ENCODE data around the gene RGS11.
"Not testable (repeated sequence)": the region's sequence is repeated elsewhere in the genome, so short reads cannot be mapped to it uniquely, and the experiment has no call there.

RGS11 gene

GRCh38 chr16:265711-266110, 10.0 kb downstream of the RGS11 start:
- no peak overlapping the region for H3K9ac ChIP-seq (ENCODE audit: low read depth, low read length)

DNA sequence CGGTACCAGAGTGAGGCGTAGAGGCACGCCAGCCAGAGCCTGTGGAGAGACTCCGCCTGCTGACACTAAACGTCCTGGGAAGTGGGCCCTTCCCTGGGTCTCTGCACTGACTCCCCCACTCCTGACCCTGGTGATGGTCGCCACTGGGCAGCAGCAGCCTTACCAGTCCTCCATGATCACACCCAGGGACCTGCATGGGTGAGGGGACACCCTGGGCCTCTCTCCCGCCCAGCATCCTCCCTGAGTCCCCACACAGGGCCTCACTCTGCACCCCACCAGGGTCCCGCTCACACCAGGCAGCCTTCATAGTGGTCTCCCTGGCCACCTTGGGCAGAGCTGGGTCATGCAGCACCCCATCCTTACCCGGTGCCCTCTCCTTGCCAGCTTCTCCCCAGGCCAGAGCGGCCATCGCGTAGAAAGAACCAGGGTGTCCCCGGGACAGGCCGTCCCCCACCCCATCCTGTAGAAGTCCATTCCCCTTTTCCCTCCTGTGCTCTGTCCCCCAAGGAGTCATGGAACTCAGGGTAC, 10.7 kb downstream of the RGS11 start:
- H3K36me3 ChIP-seq (ENCODE audit: insufficient read depth, low read length) = no peaks in the 10 kb centered on the region
- no peaks in the 10 kb centered on the region for H3K4me1 ChIP-seq (ENCODE audit: insufficient read depth, low read length)
- H3K9me3 ChIP-seq (ENCODE audit: control insufficient read depth, insufficient read depth, low read length) = no peaks in the 10 kb centered on the region
- H3K9ac ChIP-seq (ENCODE audit: low read depth, low read length) = no peak overlapping the region

More at GRCh38 chr16:265711-266110, 10.0 kb downstream of the RGS11 start:
- Histone ChIP-seq H3K4me1 (ENCODE audit: insufficient read depth, low read length) (no peaks in the 10 kb centered on the region), H3K36me3 (ENCODE audit: insufficient read depth, low read length) (no peaks in the 10 kb centered on the region), H3K9me3 (ENCODE audit: control insufficient read depth, insufficient read depth, low read length) (no peaks in the 10 kb centered on the region)

DNA sequence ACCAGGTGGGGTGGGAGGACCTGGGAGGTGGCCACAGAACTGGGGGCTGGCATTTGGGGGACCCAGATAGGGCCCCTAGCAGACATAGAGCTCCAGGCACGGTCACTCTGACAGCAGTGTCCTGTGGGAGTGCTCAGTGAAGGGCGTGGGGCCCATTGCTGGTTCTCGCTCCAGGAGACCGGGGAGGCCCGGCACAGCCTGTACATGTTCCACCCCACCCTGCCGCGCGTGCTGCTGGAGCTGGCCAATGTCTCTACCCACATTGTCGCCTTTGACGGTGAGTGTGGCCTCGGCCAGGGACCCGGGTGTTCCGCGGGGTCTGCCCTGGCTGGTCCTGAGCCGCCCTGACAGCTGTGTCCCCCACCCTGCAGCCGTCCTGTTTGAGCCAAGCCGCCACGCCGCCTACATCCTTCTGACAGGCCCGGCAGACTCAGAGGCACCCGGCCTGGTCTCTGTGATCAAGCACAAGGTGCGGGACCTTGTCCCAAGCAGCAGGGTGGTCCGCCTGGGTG, 11.2 kb downstream of the RGS11 start:
- Histone ChIP-seq H3K4me1 (ENCODE audit: insufficient read depth, low read length) (no peaks in the 10 kb centered on the region), H3K9ac (ENCODE audit: low read depth, low read length) (no peak overlapping the region), H3K36me3 (ENCODE audit: insufficient read depth, low read length) (no peaks in the 10 kb centered on the region), H3K9me3 (ENCODE audit: control insufficient read depth, insufficient read depth, low read length) (no peaks in the 10 kb centered on the region)

GRCh38 chr16:263944-264343, 11.8 kb downstream of the RGS11 start:
- Histone ChIP-seq H3K9me3 (ENCODE audit: control insufficient read depth, insufficient read depth, low read length) (no peaks in the 10 kb centered on the region), H3K4me1 (ENCODE audit: insufficient read depth, low read length) (no peaks in the 10 kb centered on the region), H3K9ac (ENCODE audit: low read depth, low read length) (no peak overlapping the region), H3K36me3 (ENCODE audit: insufficient read depth, low read length) (no peaks in the 10 kb centered on the region)

DNA sequence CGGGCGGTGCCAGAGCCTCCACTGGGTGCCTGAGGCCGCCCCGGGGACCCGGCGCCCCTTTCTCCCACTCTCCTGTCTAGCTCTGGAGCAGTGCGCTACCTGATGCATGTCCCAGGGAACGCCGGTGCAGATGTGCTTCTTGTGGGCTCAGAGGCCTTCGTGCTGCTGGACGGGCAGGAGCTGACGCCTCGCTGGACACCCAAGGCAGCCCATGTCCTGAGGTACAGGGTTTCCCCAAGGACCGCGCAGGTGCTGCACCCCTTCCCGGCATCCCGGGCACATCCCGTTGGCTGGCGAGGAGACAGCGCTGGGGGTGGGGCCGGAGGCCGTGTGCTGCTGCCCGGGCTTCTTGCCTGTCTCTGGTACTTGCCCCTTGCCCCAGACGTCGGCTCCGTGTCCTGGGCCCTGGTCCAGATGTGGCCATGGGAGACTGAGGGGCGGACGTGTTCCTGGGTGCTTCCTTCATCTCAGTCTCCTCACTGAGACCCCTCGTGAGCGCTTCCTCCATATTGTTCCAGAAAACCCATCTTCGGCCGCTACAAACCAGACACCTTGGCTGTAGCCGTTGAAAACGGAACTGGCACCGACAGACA, 12.5 kb downstream of the RGS11 start:
- no peaks in the 10 kb centered on the region for H3K4me1 ChIP-seq (ENCODE audit: insufficient read depth, low read length)
- H3K9ac ChIP-seq (ENCODE audit: low read depth, low read length) = no peak overlapping the region
- no peaks in the 10 kb centered on the region for H3K9me3 ChIP-seq (ENCODE audit: control insufficient read depth, insufficient read depth, low read length)
- H3K36me3 ChIP-seq (ENCODE audit: insufficient read depth, low read length) = no peaks in the 10 kb centered on the region

GRCh38 chr16:262121-262745, 13.5 kb downstream of the RGS11 start:
- Histone ChIP-seq H3K36me3 (ENCODE audit: insufficient read depth, low read length) (no peaks in the 10 kb centered on the region), H3K9me3 (ENCODE audit: control insufficient read depth, insufficient read depth, low read length) (no peaks in the 10 kb centered on the region), H3K4me1 (ENCODE audit: insufficient read depth, low read length) (no peaks in the 10 kb centered on the region), H3K9ac (ENCODE audit: low read depth, low read length) (no peak overlapping the region)

DNA sequence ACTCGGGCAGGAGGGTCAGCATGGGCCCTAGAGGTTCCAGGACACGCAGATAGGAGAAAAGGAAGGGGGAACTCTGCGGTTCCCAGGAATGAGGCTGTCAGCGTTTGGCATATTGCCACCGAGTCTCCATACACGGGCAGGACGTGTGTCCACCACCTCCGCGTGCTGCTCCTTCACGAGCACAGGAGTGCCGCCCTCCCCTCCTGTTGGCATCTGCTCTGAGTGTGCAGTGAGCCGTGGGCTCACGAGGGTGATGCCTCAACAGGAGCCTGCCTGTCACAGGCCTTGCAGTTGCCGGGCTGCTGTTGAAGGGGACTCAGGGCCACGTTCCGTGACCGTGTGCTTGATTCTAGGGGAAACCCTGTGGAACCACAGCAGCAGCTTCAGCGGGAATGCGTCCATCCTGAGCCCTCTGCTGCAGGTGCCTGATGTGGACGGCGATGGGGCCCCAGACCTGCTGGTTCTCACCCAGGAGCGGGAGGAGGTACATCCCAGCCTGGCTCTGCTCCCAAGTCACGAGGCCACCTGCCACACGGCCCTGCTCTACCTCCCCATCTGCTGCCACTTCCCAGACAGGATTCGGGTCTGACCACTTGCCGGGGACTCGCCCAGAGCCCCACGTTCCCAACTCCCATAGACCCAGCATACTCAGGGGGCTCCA, 14.6 kb downstream of the RGS11 start:
- H3K4me1 ChIP-seq (ENCODE audit: insufficient read depth, low read length) = no peaks in the 10 kb centered on the region
- H3K36me3 ChIP-seq (ENCODE audit: insufficient read depth, low read length) = no peaks in the 10 kb centered on the region; the same call in 1 of the 2 replicates
- no peaks in the 10 kb centered on the region for H3K9me3 ChIP-seq (ENCODE audit: control insufficient read depth, insufficient read depth, low read length)
- H3K9ac ChIP-seq (ENCODE audit: low read depth, low read length) = no peak overlapping the region

DNA sequence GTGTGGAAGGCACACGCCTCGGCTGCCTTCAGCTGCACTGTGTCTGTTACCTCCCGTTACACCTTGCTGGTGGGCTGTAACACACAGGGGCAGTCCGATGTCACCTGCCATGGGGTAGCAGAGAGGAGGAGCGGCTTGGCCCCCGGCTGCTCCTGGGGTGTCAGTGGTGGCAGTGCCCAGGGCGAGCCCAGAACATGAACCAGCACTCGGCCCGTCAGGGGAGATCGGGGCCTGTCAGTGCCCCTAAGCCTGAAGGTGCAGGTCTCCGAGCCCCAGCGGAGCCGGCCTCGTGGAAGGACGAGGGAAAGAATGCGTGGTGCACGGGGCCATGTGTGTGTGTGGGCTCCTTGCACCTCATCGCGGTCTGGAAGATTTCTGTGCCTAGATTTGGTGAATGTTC, 15.4 kb downstream of the RGS11 start:
- Histone ChIP-seq H3K36me3 (ENCODE audit: insufficient read depth, low read length) (no peaks in the 10 kb centered on the region; the same call in 1 of the 2 replicates), H3K9me3 (ENCODE audit: control insufficient read depth, insufficient read depth, low read length) (no peaks in the 10 kb centered on the region), H3K9ac (ENCODE audit: low read depth, low read length) (no peak overlapping the region), H3K4me1 (ENCODE audit: insufficient read depth, low read length) (no peaks in the 10 kb centered on the region)

- no peaks in the 10 kb centered on the region for H3K4me1 ChIP-seq (ENCODE audit: insufficient read depth, low read length)
- no peak overlapping the region for H3K9ac ChIP-seq (ENCODE audit: low read depth, low read length)
- no peaks in the 10 kb centered on the region; the same call in 1 of the 2 replicates for H3K36me3 ChIP-seq (ENCODE audit: insufficient read depth, low read length)
- H3K9me3 ChIP-seq (ENCODE audit: control insufficient read depth, insufficient read depth, low read length) = no peaks in the 10 kb centered on the region
These were observed 15.9 kb downstream of the RGS11 start for GRCh38 chr16:259814-260253.

DNA sequence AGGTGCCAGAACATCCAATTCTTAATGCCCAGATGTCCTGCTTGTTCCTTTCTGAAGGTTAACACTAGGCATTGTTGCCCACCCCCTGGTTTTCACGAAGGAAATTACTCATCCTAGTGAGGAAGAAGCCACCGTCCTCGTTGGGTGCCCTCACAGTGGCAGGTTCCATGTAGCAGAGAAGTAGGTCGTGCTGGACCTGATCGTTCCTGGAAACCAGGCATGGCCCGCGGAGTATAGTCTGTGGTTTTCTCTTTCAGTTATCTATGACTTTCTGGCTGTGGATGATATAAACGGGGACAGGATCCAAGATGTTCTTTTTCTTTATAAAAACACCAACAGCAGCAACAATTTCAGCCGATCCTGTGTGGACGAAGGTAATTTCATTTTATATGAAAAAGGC, 16.5 kb downstream of the RGS11 start:
- Histone ChIP-seq H3K36me3 (ENCODE audit: insufficient read depth, low read length) (no peaks in the 10 kb centered on the region; the same call in 1 of the 2 replicates), H3K4me1 (ENCODE audit: insufficient read depth, low read length) (no peaks in the 10 kb centered on the region), H3K9me3 (ENCODE audit: control insufficient read depth, insufficient read depth, low read length) (no peaks in the 10 kb centered on the region), H3K9ac (ENCODE audit: low read depth, low read length) (no peak overlapping the region)

GRCh38 chr16:258091-258490, 17.7 kb downstream of the RGS11 start:
- H3K4me1 ChIP-seq (ENCODE audit: insufficient read depth, low read length); H3K36me3 ChIP-seq (ENCODE audit: insufficient read depth, low read length); H3K9me3 ChIP-seq (ENCODE audit: control insufficient read depth, insufficient read depth, low read length); H3K9ac ChIP-seq (ENCODE audit: low read depth, low read length): not testable (repeated sequence)

DNA sequence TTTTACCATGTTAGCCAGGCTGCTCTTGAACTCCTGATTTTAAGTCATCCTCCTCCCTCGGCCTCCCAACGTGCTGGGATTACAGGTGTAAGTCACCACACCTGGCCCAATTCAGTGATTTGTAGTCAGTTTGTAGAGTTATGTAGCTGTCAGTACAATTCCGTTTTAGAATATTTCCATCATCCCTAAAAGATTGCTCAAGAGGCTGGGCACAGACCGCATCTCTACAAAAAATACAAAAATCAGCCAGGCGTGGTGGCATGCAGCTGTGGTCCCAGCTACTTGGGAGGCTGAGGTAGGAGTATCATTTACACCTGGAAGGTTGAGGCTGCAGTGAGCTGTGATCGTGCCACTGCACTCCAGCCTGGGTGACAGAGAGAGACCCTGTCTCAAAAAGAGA, 20.6 kb downstream of the RGS11 start:
- no peaks in the 10 kb centered on the region; the same call in 1 of the 2 replicates for H3K36me3 ChIP-seq (ENCODE audit: insufficient read depth, low read length)
- H3K9ac ChIP-seq (ENCODE audit: low read depth, low read length) = no peak overlapping the region

DNA sequence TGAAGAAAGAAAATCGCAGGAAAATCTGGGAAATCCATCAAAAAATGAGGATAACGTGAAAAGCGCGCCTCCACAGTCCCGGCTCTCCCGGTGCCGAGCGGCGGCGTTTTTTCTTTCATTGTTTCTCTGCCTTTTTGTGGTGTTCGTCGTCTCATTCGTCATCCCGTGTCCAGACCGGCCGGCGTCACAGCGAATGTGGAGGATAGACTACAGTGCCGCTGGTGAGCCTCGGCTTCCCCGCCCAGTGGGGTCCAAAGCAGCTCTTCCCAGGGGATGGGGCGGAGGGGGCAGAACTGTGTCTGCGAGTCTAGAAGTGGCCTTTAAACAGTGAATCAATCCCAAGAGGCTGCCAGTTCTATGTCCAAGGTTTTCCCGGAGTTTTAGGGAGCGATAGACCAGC, 21.3 kb downstream of the RGS11 start:
- H3K9ac ChIP-seq (ENCODE audit: low read depth, low read length) = no peak overlapping the region
- no peaks in the 10 kb centered on the region for H3K9me3 ChIP-seq (ENCODE audit: control insufficient read depth, insufficient read depth, low read length)
- no peaks in the 10 kb centered on the region; the same call in 1 of the 2 replicates for H3K36me3 ChIP-seq (ENCODE audit: insufficient read depth, low read length)
- H3K4me1 ChIP-seq (ENCODE audit: insufficient read depth, low read length) = no peaks in the 10 kb centered on the region

More for the DNA sequence above, 20.6 kb downstream of the RGS11 start:
- H3K4me1 ChIP-seq (ENCODE audit: insufficient read depth, low read length) = no peaks in the 10 kb centered on the region
- no peaks in the 10 kb centered on the region for H3K9me3 ChIP-seq (ENCODE audit: control insufficient read depth, insufficient read depth, low read length)

DNA sequence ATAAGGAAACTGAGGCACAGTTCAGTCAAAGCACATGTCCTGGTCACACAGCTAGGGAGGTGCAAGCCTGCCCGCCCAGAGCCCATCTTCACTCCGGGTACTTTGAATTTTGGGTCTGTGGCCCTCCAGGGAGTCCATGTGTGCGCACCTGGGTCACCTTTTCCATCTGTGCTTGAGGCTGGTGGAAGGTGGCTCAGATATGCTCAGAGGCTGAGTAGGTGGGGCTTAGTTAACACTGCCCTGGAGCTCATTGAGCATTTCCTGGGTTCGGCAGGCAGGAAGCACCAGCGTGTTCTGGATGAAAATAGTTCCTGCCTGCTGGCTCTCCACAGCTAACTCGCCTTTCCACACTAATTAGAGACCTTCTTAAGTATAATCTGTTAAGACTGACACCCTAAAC, 21.9 kb downstream of the RGS11 start:
- Histone ChIP-seq H3K9me3 (ENCODE audit: control insufficient read depth, insufficient read depth, low read length) (no peaks in the 10 kb centered on the region), H3K9ac (ENCODE audit: low read depth, low read length) (no peak overlapping the region), H3K4me1 (ENCODE audit: insufficient read depth, low read length) (no peaks in the 10 kb centered on the region), H3K36me3 (ENCODE audit: insufficient read depth, low read length) (no peaks in the 10 kb centered on the region; the same call in 1 of the 2 replicates)
